A673 (cell line): ENCODE results near the gene SETD1A.

Source experiments
- EZH2 ChIP-seq: fragments of 200-600 bp; sonication (generic); IDR thresholded peaks from 2 replicates; pipeline ENCODE4 v1.6.1; 2017; ENCODE audit warnings: borderline replicate concordance, low read depth, mild to moderate bottlenecking, mixed read lengths, antibody characterized with exemption, low read length; ENCODE audit not compliant: poor library complexity, severe bottlenecking
- TF ChIP-seq, protein P1 (sequence below): fragments of 300-800, 200-600 bp; sonication (generic); conservative IDR thresholded peaks from 2 replicates; pipeline ENCODE4 v1.5.1; 2017; ENCODE audit warnings: low read depth, mild to moderate bottlenecking, antibody characterized with exemption, low read length, moderate library complexity, mixed read lengths

DNA sequence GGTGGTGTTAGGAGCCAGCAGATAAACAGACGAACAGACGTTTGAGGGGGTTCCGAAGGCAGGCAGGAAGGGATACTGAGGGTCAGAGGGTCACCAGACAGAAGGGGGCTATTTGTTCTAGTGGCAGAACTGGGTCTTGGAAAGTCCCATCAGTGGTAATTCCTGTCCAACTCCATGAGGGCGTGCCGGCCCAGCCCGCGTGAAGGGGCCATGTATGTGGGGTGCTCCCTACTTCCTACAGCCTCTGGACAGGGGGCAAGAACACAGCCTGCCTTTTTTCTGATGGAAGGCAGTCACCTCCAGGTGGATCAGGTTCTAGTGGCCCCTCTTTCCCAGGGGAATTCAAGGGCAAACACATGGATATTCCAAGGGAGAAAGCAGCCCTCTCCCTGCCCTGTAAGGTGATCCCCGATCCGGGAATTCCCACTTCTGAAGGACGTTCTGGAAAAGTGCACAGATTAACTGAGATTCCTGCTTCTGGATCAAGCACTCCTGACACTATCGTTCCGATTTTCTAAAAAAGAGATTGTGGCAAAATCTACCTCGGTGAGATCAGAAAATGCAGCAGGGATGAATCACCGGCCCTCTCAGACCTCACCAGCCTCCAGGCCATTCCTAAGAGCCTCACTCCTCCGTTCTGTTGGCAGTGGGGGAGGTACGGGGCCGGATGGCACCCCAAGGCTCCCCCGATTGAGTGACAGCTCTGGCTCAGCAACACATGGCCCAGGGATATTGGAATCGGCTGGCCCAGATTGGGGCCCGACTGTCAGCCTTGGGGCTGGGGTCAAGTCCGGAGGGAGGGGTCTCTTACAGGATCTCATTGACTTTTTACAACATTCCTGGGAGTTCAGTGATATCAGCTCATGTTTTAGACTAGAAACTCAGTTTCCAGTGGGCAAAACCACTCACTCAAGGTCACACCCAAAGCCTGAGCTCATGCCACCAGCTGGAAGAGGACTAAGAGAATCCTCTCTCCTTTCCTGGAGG lies 40.5 kb downstream of the SETD1A start:
- TF ChIP-seq, protein P1, sequence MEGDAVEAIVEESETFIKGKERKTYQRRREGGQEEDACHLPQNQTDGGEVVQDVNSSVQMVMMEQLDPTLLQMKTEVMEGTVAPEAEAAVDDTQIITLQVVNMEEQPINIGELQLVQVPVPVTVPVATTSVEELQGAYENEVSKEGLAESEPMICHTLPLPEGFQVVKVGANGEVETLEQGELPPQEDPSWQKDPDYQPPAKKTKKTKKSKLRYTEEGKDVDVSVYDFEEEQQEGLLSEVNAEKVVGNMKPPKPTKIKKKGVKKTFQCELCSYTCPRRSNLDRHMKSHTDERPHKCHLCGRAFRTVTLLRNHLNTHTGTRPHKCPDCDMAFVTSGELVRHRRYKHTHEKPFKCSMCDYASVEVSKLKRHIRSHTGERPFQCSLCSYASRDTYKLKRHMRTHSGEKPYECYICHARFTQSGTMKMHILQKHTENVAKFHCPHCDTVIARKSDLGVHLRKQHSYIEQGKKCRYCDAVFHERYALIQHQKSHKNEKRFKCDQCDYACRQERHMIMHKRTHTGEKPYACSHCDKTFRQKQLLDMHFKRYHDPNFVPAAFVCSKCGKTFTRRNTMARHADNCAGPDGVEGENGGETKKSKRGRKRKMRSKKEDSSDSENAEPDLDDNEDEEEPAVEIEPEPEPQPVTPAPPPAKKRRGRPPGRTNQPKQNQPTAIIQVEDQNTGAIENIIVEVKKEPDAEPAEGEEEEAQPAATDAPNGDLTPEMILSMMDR, result no peak
- no peak for TF ChIP-seq EZH2
